Tibial nerve (tissue), 4 donors: Measurements from ENCODE around the gene SERPINA6. TPM values are rescaled to one million over a fixed set of nuclear protein-coding genes. Genes with fewer than 3 reads are reported as not detected.

ENCODE experiments used
- DNase-seq, 2 donors: peaks; one replicate each; pipeline ENCODE4 v3.0.0-alpha.2; 2019; ENCODE audit warnings: low spot score in 2 of 2
- H3K27ac ChIP-seq, 4 donors: fragments of 200-600 bp; sonication (generic) in 3 of 4; one replicate each; pipeline ENCODE4 v1.5.1; 2017 to 2019; ENCODE audit warnings: mild to moderate bottlenecking in 1 of 4
- H3K27me3 ChIP-seq, 2 donors: fragments of 200-600 bp; sonication (generic) in 1 of 2; one replicate each; pipeline versions ENCODE4 v1.5.1 to v1.6.0; 2017 to 2019
- H3K36me3 ChIP-seq, 3 donors: fragments of 200-600 bp; sonication (generic); one replicate each; pipeline ENCODE4 v1.5.1; 2018 to 2019
- H3K4me1 ChIP-seq, 4 donors: fragments of 200-600 bp; sonication (generic) in 3 of 4; one replicate each; pipeline ENCODE4 v1.5.1; 2017 to 2019
- H3K4me3 ChIP-seq, 4 donors: fragments of 200-600 bp; sonication (generic) in 3 of 4; one replicate each; pipeline ENCODE4 v1.5.1; 2017 to 2019; ENCODE audit warnings: mild to moderate bottlenecking in 1 of 4, moderate library complexity in 1 of 4
- H3K9me3 ChIP-seq, 4 donors: fragments of 200-600 bp; sonication (generic) in 3 of 4; one replicate each; pipeline ENCODE4 v1.5.1; 2017 to 2019
- CTCF ChIP-seq, 5 experiments: fragments of 200-600 bp in 3 of 5; fragments of 450-650 bp in 2 of 5; sonication (generic) in 3 of 5; IDR thresholded peaks; one replicate each; pipeline ENCODE4 v1.5.1; 2016 to 2019; ENCODE audit warnings: antibody characterized with exemption in 5 of 5, mild to moderate bottlenecking in 3 of 5, moderate library complexity in 2 of 5
- EP300 ChIP-seq, 2 donors: sonication (generic); formaldehyde crosslinking; IDR thresholded peaks; one replicate each; pipeline ENCODE4 v1.6.1; 2017; ENCODE audit warnings: antibody characterized with exemption in 2 of 2, mild to moderate bottlenecking in 1 of 2
- POLR2A ChIP-seq, 2 donors: fragments of 450-650 bp; IDR thresholded peaks; one replicate each; pipeline ENCODE4 v1.6.1; 2017; ENCODE audit warnings: antibody characterized with exemption in 2 of 2, mild to moderate bottlenecking in 2 of 2, moderate library complexity in 2 of 2
- WGBS, 2 donors: methylation state at CpG; one replicate each; pipeline ENCODE4 v1.1.5; 2018; 5-methylcytosine and 5-hydroxymethylcytosine counted together
- total RNA-seq, 4 donors: library from RNA; depleted of rRNA; stranded (reverse); fragments of >200 nt; gene quantifications; one replicate each; pipeline ENCODE4 v1.1.0, GENCODE V29; 2016

Gene SERPINA6
- total RNA-seq, 4 donors from 2014 or later, result 0.63 TPM; not detected in 3

GRCh38 chr14:94368243-94368590 lies 45.1 kb upstream of the SERPINA6 start:
- H3K27me3 ChIP-seq, result no peaks in the 10 kb centered on the region
- no peak for DNase-seq
- no peaks in the 10 kb centered on the region for H3K36me3 ChIP-seq
- WGBS, 2 donors, result 80 to 81% methylated on average over 2 to 3 of the region's 3 CpGs
- no peaks in the 10 kb centered on the region for H3K9me3 ChIP-seq
- H3K27ac ChIP-seq, result no peak overlapping the region
- H3K4me3 ChIP-seq, result no peak overlapping the region
- H3K4me1 ChIP-seq, result peaks cover 0 to 4% (median 0%) of the 10 kb centered on the region in 4 donors
- TF ChIP-seq EP300 (IDR thresholded peaks at IDR 0.05) (no peak), POLR2A (IDR thresholded peaks at IDR 0.05) (no peak), CTCF (IDR thresholded peaks at IDR 0.05) (no peak)

- DNase-seq, result no peak
- TF ChIP-seq CTCF (IDR thresholded peaks at IDR 0.05) (no peak), EP300 (IDR thresholded peaks at IDR 0.05) (no peak), POLR2A (IDR thresholded peaks at IDR 0.05) (no peak)
- no peaks in the 10 kb centered on the region for H3K9me3 ChIP-seq
- WGBS, 2 donors, result 81 to 82% methylated on average over 12 of the region's 12 CpGs
- H3K4me3 ChIP-seq, result no peak overlapping the region
- no peaks in the 10 kb centered on the region for H3K36me3 ChIP-seq
- H3K27me3 ChIP-seq, result no peaks in the 10 kb centered on the region
- H3K27ac ChIP-seq, result no peak overlapping the region
- no peaks in the 10 kb centered on the region for H3K4me1 ChIP-seq
These were observed 44.5 kb upstream of the SERPINA6 start for GRCh38 chr14:94367347-94368242.

- WGBS, 2 donors, result 72 to 80% methylated on average over 13 to 14 of the region's 14 CpGs
- no peaks in the 10 kb centered on the region for H3K4me1 ChIP-seq
- no peaks in the 10 kb centered on the region for H3K9me3 ChIP-seq
- H3K4me3 ChIP-seq, result no peak within 1 kb of the TSS
- no peaks in the 10 kb centered on the region for H3K36me3 ChIP-seq
- H3K27ac ChIP-seq, result no peak within 1 kb of the TSS
- no peak for DNase-seq
- no peak for TF ChIP-seq POLR2A (IDR thresholded peaks at IDR 0.05)
- no peak for TF ChIP-seq EP300 (IDR thresholded peaks at IDR 0.05)
- TF ChIP-seq CTCF (IDR thresholded peaks at IDR 0.05), result no peak
- H3K27me3 ChIP-seq, result no peaks in the 10 kb centered on the region
These were observed 43.2 kb upstream of the SERPINA6 start, which contains the start of gene SERPINA2 for GRCh38 chr14:94366146-94366915. Gene SERPINA2 (minus strand): TSS chr14:94366698.

- no peak overlapping the region for H3K27ac ChIP-seq
- no peaks in the 10 kb centered on the region for H3K36me3 ChIP-seq
- H3K27me3 ChIP-seq, result no peaks in the 10 kb centered on the region
- no peaks in the 10 kb centered on the region for H3K9me3 ChIP-seq
- 73 to 79% methylated on average over 3 of the region's 3 CpGs for WGBS, 2 donors
- H3K4me3 ChIP-seq, result no peak overlapping the region
- TF ChIP-seq CTCF (IDR thresholded peaks at IDR 0.05) (no peak), EP300 (IDR thresholded peaks at IDR 0.05) (no peak), POLR2A (IDR thresholded peaks at IDR 0.05) (no peak)
- no peaks in the 10 kb centered on the region for H3K4me1 ChIP-seq
- no peak for DNase-seq
These were observed 42.5 kb upstream of the SERPINA6 start for GRCh38 chr14:94365624-94366023.

GRCh38 chr14:94364964-94365363 lies 41.8 kb upstream of the SERPINA6 start:
- no peaks in the 10 kb centered on the region for H3K9me3 ChIP-seq
- no peak overlapping the region for H3K27ac ChIP-seq
- no peaks in the 10 kb centered on the region for H3K36me3 ChIP-seq
- no peak for DNase-seq
- WGBS, 2 donors, result 41 to 58% methylated on average over 4 to 5 of the region's 5 CpGs
- no peak overlapping the region for H3K4me3 ChIP-seq
- no peaks in the 10 kb centered on the region for H3K4me1 ChIP-seq
- no peaks in the 10 kb centered on the region for H3K27me3 ChIP-seq
- TF ChIP-seq CTCF (IDR thresholded peaks at IDR 0.05), result no peak
- TF ChIP-seq EP300 (IDR thresholded peaks at IDR 0.05), result no peak
- TF ChIP-seq POLR2A (IDR thresholded peaks at IDR 0.05), result no peak
